HG03521 (cell line): ENCODE data around the gene INPP5B.
"Not testable (repeated sequence)": the region's sequence is repeated elsewhere in the genome, so short reads cannot be mapped to it uniquely, and the experiment has no call there.

Experiments
- ATAC-seq: cut with Tn5 transposase; IDR thresholded peaks from one replicate; pipeline ENCODE4 v1.9.1; 2021; ENCODE audit warnings: mild to moderate bottlenecking, moderate library complexity; ENCODE audit not compliant: unreplicated experiment

Gene INPP5B

DNA sequence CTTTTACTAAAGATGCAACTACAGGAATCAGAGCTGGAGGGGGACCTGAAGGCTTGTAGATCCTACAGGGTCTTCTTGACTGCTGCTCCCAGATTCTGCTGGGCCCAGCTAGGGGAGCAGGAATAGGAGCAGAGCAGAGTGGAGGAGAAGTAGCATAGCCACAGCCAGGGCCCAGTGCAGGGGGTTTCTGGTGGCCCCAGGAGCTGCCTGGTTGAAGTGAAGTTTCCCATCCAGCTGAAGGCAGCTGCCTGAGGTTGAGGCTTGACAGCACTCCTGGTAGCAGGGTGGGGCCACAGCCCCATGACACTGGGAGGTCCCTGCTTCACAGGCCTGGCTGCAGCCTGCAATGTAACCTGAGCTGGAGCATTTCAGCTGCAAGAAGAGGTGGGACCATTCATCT, 2.0 kb upstream of the INPP5B start:
- ATAC-seq, result no peak

- ATAC-seq, result no peak
Observed at GRCh38 chr1:37948166-37948565, 1.3 kb upstream of the INPP5B start.

- ATAC-seq, result no peak
Observed at GRCh38 chr1:37947364-37947763, 511 bp upstream of the INPP5B start.

- no peak for ATAC-seq
Observed at GRCh38 chr1:37945743-37946702, 830 bp downstream of the INPP5B start.

GRCh38 chr1:37945251-37945650, 1.6 kb downstream of the INPP5B start:
- ATAC-seq, result no peak

DNA sequence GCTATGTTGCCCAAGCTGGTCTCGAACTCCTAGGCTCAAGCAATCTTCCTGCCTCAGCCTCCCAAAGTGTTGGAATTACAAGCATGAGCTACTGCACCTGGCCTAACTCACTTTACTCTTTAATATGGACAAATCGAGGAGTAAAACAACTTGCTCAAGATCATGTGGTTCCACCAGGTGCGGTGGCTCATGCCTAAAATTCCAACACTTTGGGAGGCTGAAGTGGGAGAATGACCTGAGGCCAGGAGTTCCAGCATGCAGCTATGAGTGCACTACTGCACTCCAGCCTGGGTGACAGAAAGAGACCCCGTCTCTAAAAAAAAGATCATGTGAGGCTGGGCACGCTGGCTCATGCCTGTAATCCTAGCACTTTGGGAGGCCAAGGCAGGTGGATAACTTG, 2.0 kb downstream of the INPP5B start:
- no peak for ATAC-seq

DNA sequence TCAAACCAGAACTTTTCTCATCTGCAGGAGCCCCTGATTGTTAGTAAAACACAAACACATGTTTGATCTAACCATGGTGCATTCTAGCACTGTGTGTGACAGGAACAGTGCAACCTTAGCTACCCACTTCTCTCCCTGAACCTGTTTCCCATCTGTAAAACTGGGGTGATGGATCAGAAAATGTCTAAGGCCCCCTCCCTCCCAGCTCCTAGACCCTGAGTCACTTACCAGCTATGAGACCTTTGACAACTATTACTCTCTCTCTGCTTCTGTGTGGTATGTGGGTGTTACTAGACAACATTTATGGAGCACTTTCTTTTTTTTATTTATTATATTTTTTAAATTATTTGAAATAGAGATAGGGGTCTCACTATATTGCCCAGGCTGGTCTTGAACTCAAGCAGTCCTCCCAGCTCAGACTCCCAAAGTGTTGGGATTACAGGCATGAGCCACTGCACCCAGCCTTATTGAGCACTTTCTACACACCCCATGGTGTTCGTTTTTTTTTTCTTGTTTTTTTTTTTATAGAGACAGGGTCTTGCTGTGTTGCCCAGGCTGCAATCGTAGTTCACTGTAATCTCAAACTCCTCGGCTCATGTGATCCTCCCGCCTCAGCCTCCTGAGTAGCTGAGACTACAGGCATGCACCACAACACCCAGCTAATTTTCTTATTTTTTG, 2.6 kb downstream of the INPP5B start:
- ATAC-seq, result no peak

GRCh38 chr1:37940299-37940947, 6.4 kb downstream of the INPP5B start:
- no peak for ATAC-seq

DNA sequence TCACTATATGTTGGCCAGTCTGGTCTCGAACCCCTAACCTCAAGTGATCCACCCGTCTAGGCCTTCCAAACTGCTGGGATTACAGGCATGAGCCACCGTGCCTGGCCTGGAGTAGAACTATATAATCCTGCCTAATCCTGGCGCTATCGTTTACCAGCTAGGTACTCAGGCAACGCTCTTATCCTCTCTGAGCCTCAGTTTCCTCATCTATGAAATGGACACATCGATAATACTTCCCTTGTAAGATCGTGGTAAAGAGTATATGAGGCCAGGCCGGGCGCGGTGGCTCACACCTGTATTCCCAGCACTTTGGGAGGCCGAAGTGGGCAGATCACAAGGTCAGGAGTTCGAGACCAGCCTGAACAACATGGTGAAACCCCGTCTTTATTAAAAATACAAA, 10.1 kb downstream of the INPP5B start:
- ATAC-seq, result not testable (repeated sequence)

- no peak for ATAC-seq
Observed at GRCh38 chr1:37932759-37933158, 14.1 kb downstream of the INPP5B start.

- peak; percentile 95 for ATAC-seq
Observed at GRCh38 chr1:37931361-37932158, 15.3 kb downstream of the INPP5B start.

DNA sequence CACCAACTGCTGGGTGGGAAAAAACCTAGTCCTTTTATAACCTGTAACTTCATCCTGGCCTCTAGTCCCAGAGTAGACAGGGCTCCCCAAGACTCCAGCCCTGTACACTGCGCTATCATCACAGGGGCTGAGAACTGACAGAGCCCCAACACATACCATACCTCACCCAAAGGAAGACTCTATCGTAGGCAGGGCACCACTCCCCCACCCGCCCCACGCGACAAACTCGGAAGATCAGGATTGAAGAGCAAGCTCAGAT, 15.8 kb downstream of the INPP5B start:
- ATAC-seq, result no peak

- no peak for ATAC-seq
Observed at GRCh38 chr1:37930246-37931101, 16.4 kb downstream of the INPP5B start.

DNA sequence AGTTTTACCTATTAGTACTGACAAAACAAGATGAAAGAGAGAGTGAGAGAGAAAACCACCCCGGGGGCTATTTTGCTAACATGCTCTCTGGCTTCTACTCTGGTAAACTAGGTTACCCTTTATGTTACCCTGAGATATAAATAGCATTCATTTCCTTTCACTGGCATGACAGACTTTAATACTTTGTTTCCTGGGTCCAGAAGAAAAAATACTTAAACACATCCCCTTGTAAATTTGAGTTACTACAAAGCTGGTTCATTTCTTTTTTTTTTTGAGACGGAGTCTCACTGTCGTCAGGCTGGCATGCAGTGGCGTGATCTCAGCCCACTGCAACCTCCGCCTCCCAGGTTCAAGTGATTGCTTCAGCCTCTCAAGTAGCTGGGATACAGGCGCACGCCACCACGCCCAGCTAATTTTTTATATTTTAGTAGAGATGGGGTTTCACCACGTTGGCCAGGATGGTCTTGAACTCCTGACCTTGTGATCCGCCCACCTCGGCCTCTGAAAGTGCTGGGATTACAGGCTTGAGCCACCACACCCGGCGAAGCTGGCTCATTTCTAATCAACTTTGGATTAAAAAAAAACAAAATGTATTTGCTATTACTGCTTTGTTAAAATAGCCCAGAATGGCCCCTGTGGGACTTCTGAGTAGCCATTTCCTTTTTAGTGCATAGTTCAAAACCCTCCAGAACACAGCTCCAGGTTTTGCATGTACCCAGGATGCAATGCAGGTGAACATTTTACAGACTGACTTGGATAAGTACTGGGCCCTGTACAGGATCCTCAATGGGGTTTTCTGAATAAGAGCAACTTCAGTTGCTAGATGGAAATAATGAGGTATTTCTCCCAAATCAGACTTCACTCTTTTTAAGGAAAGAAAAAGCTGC, 20.6 kb downstream of the INPP5B start:
- peak; percentile 35 for ATAC-seq

- ATAC-seq, result no peak
Observed at GRCh38 chr1:37925316-37925715, 21.5 kb downstream of the INPP5B start.

- no peak for ATAC-seq
Observed at GRCh38 chr1:37923551-37923889, 23.3 kb downstream of the INPP5B start.

GRCh38 chr1:37922767-37923550, 23.9 kb downstream of the INPP5B start:
- ATAC-seq, result peak; percentile 44

DNA sequence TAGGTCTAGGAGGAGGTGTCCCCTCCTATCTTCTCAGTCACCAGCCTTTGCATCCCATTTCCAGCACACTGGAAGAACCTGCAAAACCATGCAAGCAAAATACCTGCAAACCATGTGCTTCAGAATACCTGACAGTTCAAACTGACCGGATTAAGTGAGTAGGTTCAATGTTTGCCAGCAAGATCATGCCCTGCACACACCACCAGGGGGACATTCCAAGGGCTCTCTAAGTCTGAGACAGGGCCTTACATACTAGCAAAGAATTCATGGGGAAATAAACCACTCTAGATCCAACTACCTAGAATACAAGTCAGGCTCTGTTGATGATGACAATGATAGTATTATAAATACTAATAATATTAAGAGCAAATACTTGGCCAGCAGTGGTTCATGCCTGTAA, 27.6 kb downstream of the INPP5B start:
- ATAC-seq, result no peak
